DMS79 (cell line): ENCODE data around the gene LZTS3.
"Not testable (repeated sequence)": the region's sequence is repeated elsewhere in the genome, so short reads cannot be mapped to it uniquely, and the experiment has no call there.

Experiments
- DNase-seq: peaks from one replicate; lab custom pipeline; 2025; lab: John Stamatoyannopoulos, UW

LZTS3 gene

GRCh38 chr20:3135507-3136070 lies 37.8 kb downstream of the LZTS3 start:
- DNase-seq, result no peak

GRCh38 chr20:3134151-3134550 lies 39.2 kb downstream of the LZTS3 start:
- DNase-seq, result no peak

- DNase-seq, result no peak
Measured at GRCh38 chr20:3133155-3133554, 40.2 kb downstream of the LZTS3 start.

- no peak for DNase-seq
Measured at GRCh38 chr20:3130051-3130600, 43.2 kb downstream of the LZTS3 start.

GRCh38 chr20:3129094-3129493 lies 44.3 kb downstream of the LZTS3 start:
- DNase-seq, result no peak

- no peak for DNase-seq
Measured at GRCh38 chr20:3128275-3128984, 44.9 kb downstream of the LZTS3 start.

GRCh38 chr20:3126527-3126859 lies 46.9 kb downstream of the LZTS3 start:
- DNase-seq, result no peak

- DNase-seq, result not testable (repeated sequence)
Measured at GRCh38 chr20:3125776-3126526, 47.4 kb downstream of the LZTS3 start.

- not testable (repeated sequence) for DNase-seq
Measured at GRCh38 chr20:3124773-3125560, 48.4 kb downstream of the LZTS3 start.

- not testable (repeated sequence) for DNase-seq
Measured at GRCh38 chr20:3124163-3124562, 49.2 kb downstream of the LZTS3 start.

GRCh38 chr20:3123542-3123941 lies 49.8 kb downstream of the LZTS3 start:
- no peak for DNase-seq

- no peak for DNase-seq
Measured at GRCh38 chr20:3121955-3122610, 51.3 kb downstream of the LZTS3 start.

- no peak for DNase-seq
Measured at GRCh38 chr20:3121271-3121911, 52.0 kb downstream of the LZTS3 start.

- DNase-seq, result no peak
Measured at GRCh38 chr20:3119044-3119443, 54.3 kb downstream of the LZTS3 start.

GRCh38 chr20:3117839-3118379 lies 55.4 kb downstream of the LZTS3 start:
- peak; percentile 20 for DNase-seq

- DNase-seq, result no peak
Measured at GRCh38 chr20:3116341-3116740, 57.0 kb downstream of the LZTS3 start.

- DNase-seq, result peak; percentile 16
Measured at GRCh38 chr20:3115190-3116107, 57.9 kb downstream of the LZTS3 start.
